SK-N-SH (cell line): ENCODE results near the gene MYO18A. TPM values are rescaled to one million over a fixed set of nuclear protein-coding genes. Genes with fewer than 3 reads are reported as not detected.

Experiments used
- CTCF ChIA-PET: fragments of 300-600, 350-600 bp; formaldehyde crosslinking; extraction: SDS; loops from one replicate; lab custom pipeline; 2021; lab: Yijun Ruan, JAX
- POLR2A ChIA-PET: fragments of 350-600 bp; sonication (Branson Sonifier 250); formaldehyde crosslinking; extraction: SDS; loops from one replicate; lab custom pipeline; 2020; ENCODE audit warnings: antibody characterized with exemption, inconsistent platforms; lab: Yijun Ruan, JAX
- DNase-seq: peaks from one replicate; pipeline ENCODE4 v3.0.0; 2012
- H2AFZ ChIP-seq: fragments of 200-600 bp; sonication (generic); 2 replicates; pipeline ENCODE4 v1.8.1; 2016; ENCODE audit warnings: antibody characterized with exemption, mild to moderate bottlenecking, low read depth
- H3F3A ChIP-seq: fragments of 200-600 bp; sonication (generic); replicated peaks from 2 replicates; pipeline ENCODE3; 2016; ENCODE audit warnings: antibody characterized with exemption, mild to moderate bottlenecking; ENCODE audit not compliant: insufficient read depth
- H3K27ac ChIP-seq, 2 experiments: fragments of 200-500 bp in 1 of 2; fragments of 200-600 bp in 1 of 2; sonication (Bioruptor generic) in 1 of 2; sonication (generic), shearing (Covaris generic) in 1 of 2; 2 replicates each; pipeline versions ENCODE4 v1.5.1 to v1.6.1; 2014 to 2016; ENCODE audit warnings: low read depth in 2 of 2, inconsistent platforms in 1 of 2, low read length in 1 of 2, mild to moderate bottlenecking in 1 of 2, mixed read lengths in 1 of 2
- H3K27me3 ChIP-seq: fragments of 200-600 bp; sonication (generic), shearing (Covaris generic); 2 replicates; pipeline ENCODE4 v1.6.1; 2016; ENCODE audit warnings: mixed run types; ENCODE audit not compliant: insufficient read depth
- H3K36me3 ChIP-seq, 2 experiments: fragments of 200-500 bp in 1 of 2; fragments of 200-600 bp in 1 of 2; sonication (Bioruptor generic) in 1 of 2; sonication (generic) in 1 of 2; replicated peaks in 1 of 2; 2 replicates each; pipeline versions ENCODE3 to v1.5.1; 2014 to 2016; ENCODE audit warnings: low read length in 1 of 2, mild to moderate bottlenecking in 1 of 2; ENCODE audit not compliant: insufficient read depth in 2 of 2, control insufficient read depth in 1 of 2
- H3K4me1 ChIP-seq, 2 experiments: fragments of 200-500 bp in 1 of 2; fragments of 200-600 bp in 1 of 2; sonication (Bioruptor generic) in 1 of 2; sonication (generic), shearing (Covaris generic) in 1 of 2; 2 replicates each; pipeline versions ENCODE4 v1.5.1 to v1.6.1; 2014 to 2016; ENCODE audit warnings: low read depth in 1 of 2, low read length in 1 of 2, mixed run types in 1 of 2; ENCODE audit not compliant: insufficient read depth in 2 of 2, control insufficient read depth in 1 of 2
- H3K4me2 ChIP-seq: fragments of 200-600 bp; sonication (generic), shearing (Covaris generic); 2 replicates; pipeline ENCODE4 v1.6.1; 2017; ENCODE audit warnings: mixed run types
- H3K4me3 ChIP-seq, 2 experiments: fragments of 200-500 bp in 1 of 2; fragments of 200-600 bp in 1 of 2; sonication (Bioruptor generic) in 1 of 2; sonication (generic), shearing (Covaris generic) in 1 of 2; 2 replicates each; pipeline versions ENCODE4 v1.5.1 to v1.8.1; 2014 to 2016; ENCODE audit warnings: low read depth in 2 of 2, inconsistent platforms in 1 of 2, low read length in 1 of 2, mild to moderate bottlenecking in 1 of 2, mixed read lengths in 1 of 2, moderate library complexity in 1 of 2
- H3K79me2 ChIP-seq: fragments of 200-600 bp; sonication (generic); 2 replicates; pipeline ENCODE4 v1.8.1; 2017; ENCODE audit warnings: mild to moderate bottlenecking; ENCODE audit not compliant: insufficient read depth
- H3K9ac ChIP-seq: fragments of 200-600 bp; sonication (generic); 2 replicates; pipeline ENCODE4 v1.6.1; 2017; ENCODE audit warnings: mixed run types
- H3K9me2 ChIP-seq: fragments of 200-600 bp; sonication (generic); 2 replicates; pipeline ENCODE4 v1.6.1; 2017; ENCODE audit warnings: mixed run types
- H3K9me3 ChIP-seq: fragments of 200-600 bp; sonication (generic); 2 replicates; pipeline ENCODE4 v1.6.1; 2017; ENCODE audit warnings: mixed run types, mild to moderate bottlenecking, moderate library complexity
- H4K20me1 ChIP-seq: fragments of 200-600 bp; sonication (generic); 2 replicates; pipeline ENCODE4 v1.6.1; 2017; ENCODE audit warnings: mild to moderate bottlenecking, mixed run types; ENCODE audit not compliant: insufficient read depth
- CTCF ChIP-seq: fragments of 200-600 bp; sonication (generic); IDR thresholded peaks from 2 replicates; pipeline ENCODE4 v1.6.1; 2017; ENCODE audit warnings: antibody characterized with exemption, mild to moderate bottlenecking, moderate library complexity
- EP300 ChIP-seq, 2 experiments: IDR thresholded peaks; 2 replicates each; pipeline versions ENCODE4 v1.4.0 to v1.6.1; 2012; ENCODE audit warnings: borderline replicate concordance in 1 of 2, low read depth in 1 of 2, low read length in 1 of 2
- FOSL2 ChIP-seq: IDR thresholded peaks from 2 replicates; pipeline ENCODE4 v1.4.0; 2012; ENCODE audit warnings: low read depth, mild to moderate bottlenecking, moderate library complexity, borderline replicate concordance
- JUND ChIP-seq: IDR thresholded peaks from 2 replicates; pipeline ENCODE4 v1.4.0; 2012
- MAX ChIP-seq: IDR thresholded peaks from 2 replicates; pipeline ENCODE4 v1.4.0; 2012; ENCODE audit warnings: low read depth
- MEF2A ChIP-seq: IDR thresholded peaks from 2 replicates; pipeline ENCODE4 v1.4.0; 2012; ENCODE audit warnings: low read depth, borderline replicate concordance
- MXI1 ChIP-seq: IDR thresholded peaks from 2 replicates; pipeline ENCODE4 v1.6.1; 2012; ENCODE audit warnings: mild to moderate bottlenecking, low read depth, low read length, improper control_type of control experiment
- RCOR1 ChIP-seq: fragments of 150-350 bp; IDR thresholded peaks from 2 replicates; pipeline ENCODE4 v1.6.1; 2017; ENCODE audit warnings: antibody characterized with exemption, low read length
- REST ChIP-seq: IDR thresholded peaks from 2 replicates; pipeline ENCODE4 v1.6.1; 2012; ENCODE audit warnings: mild to moderate bottlenecking, low read depth, low read length, moderate library complexity
- USF1 ChIP-seq: IDR thresholded peaks from 2 replicates; pipeline ENCODE4 v1.4.0; 2012; ENCODE audit warnings: low read depth, borderline replicate concordance
- whole genome bisulfite sequencing: methylation state at CpG from one replicate; pipeline ENCODE4 v1.1.6; 2017; ENCODE audit warnings: low lambda C conversion rate; 5-methylcytosine and 5-hydroxymethylcytosine counted together
- polyA plus RNA-seq, 3 experiments: library from polyadenylated mRNA; depleted of rRNA; stranded (reverse); fragments of >200 nt; gene quantifications; 2 replicates each; pipeline ENCODE4 v1.2.3, GENCODE V29; 2012

The MYO18A gene
- polyA plus RNA-seq, 1 of the 3 experiments (the other 2 are of a cell fraction) = 6.6 TPM

GRCh38 chr17:29138971-29139691, 41.1 kb downstream of the MYO18A start:
- Histone ChIP-seq H3K79me2 (peaks cover 6% of the 10 kb centered on the region; the same call in 1 of the 2 replicates), H3K9me3 (no peaks in the 10 kb centered on the region), H3K4me1 (peaks cover 25 to 43% of the 10 kb centered on the region in 2 experiments), H3K27ac (no peak overlapping the region; a peak in 1 of 4 replicates), H3K4me2 (0 out of 2 replicates have a peak overlapping the region, but pooled peaks have one; percentile 82), H4K20me1 (no peaks in the 10 kb centered on the region), H3K27me3 (no peaks in the 10 kb centered on the region), H3F3A (peaks cover 4% of the 10 kb centered on the region), H3K9me2 (no peaks in the 10 kb centered on the region), H3K4me3 (no peak overlapping the region), H3K36me3 (no peaks in the 10 kb centered on the region), H3K9ac (no peak overlapping the region), H2AFZ (no peak overlapping the region)
- ChIA-PET CTCF (interaction anchor here (0.7 to 22.3 kb wide), 6 partner anchors 8 to 186 kb away, joined by 3 to 535 read pairs (median 4); no protein-coding TSS in a partner anchor), POLR2A (interaction anchor here (1.2 to 2.0 kb wide), 2 partner anchors 8 to 10 kb away, joined by 3 to 7 read pairs; no protein-coding TSS in a partner anchor)
- DNase-seq = no peak
- TF ChIP-seq MXI1 (no peak), RCOR1 (no peak), MEF2A (no peak), FOSL2 (no peak), MAX (no peak), USF1 (no peak), REST (no peak), EP300 (IDR thresholded peaks at IDR 0.05; ENCODE audit: borderline replicate concordance in 1 of 2, low read depth in 1 of 2, low read length in 1 of 2) (no peak), JUND (no peak), CTCF (no peak)
- 90% methylated on average over 7 of the region's 13 CpGs for WGBS
